Astrocyte (in vitro differentiated cells and primary cell): ENCODE measurements around the gene CORO2B.

Experiments
- CTCF ChIP-seq: IDR thresholded peaks from 2 replicates; pipeline ENCODE4 v1.5.1; 2011; ENCODE audit warnings: low read depth, mild to moderate bottlenecking, inconsistent platforms, low read length, moderate library complexity; ENCODE audit not compliant: insufficient read depth
- EZH2 ChIP-seq: IDR thresholded peaks from 2 replicates; pipeline ENCODE4 v1.6.1; 2012; ENCODE audit warnings: mild to moderate bottlenecking, low read length, inconsistent platforms; ENCODE audit not compliant: insufficient read depth

DNA sequence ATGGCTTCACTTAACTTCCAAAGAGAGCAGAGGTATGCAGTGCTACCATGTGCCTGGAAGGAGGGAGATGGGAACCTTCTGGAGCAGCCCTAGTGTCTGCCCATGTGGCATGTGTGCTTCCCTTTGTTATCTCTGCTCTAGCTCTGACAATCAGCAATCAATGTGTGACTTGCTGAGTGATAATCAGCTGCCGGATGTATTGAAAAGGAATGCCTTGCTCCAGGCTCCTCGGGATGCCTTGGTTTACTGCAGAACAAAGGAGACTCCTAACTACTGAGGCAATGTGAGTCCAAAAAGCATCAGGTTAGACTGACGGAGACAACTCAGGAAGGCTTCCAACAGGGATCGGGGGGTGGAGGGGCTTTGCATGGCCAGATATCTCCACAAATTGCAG is 36.0 kb upstream of the CORO2B start:
- TF ChIP-seq CTCF, result no peak
- no peak for TF ChIP-seq EZH2
